GM13976 (cell line): ENCODE measurements around the gene RMI1.

Experiments
- DNase-seq: peaks from one replicate; pipeline ENCODE4 v3.0.0; 2012; ENCODE audit warnings: low spot score
- in situ Hi-C: fragments of 300-500 bp; cut with MboI; formaldehyde crosslinking; loops from one replicate; pipeline ENCODE4 v1.12.0; 2022; ENCODE audit warnings: low sequenced_read_pairs, mixed read lengths, inconsistent platforms; ENCODE audit not compliant: unreplicated experiment
- TF ChIP-seq, protein P1 (sequence below): IDR thresholded peaks from 2 replicates; pipeline ENCODE4 v1.5.1; 2012; ENCODE audit warnings: borderline replicate concordance, mild to moderate bottlenecking; ENCODE audit not compliant: insufficient read depth; ENCODE audit errors: extremely low read depth, missing control alignments, control extremely low read depth

Gene RMI1

GRCh38 chr9:83987402-83987791, 6.8 kb downstream of the RMI1 start:
- in situ Hi-C loops = no loop called here
- TF ChIP-seq, protein P1, sequence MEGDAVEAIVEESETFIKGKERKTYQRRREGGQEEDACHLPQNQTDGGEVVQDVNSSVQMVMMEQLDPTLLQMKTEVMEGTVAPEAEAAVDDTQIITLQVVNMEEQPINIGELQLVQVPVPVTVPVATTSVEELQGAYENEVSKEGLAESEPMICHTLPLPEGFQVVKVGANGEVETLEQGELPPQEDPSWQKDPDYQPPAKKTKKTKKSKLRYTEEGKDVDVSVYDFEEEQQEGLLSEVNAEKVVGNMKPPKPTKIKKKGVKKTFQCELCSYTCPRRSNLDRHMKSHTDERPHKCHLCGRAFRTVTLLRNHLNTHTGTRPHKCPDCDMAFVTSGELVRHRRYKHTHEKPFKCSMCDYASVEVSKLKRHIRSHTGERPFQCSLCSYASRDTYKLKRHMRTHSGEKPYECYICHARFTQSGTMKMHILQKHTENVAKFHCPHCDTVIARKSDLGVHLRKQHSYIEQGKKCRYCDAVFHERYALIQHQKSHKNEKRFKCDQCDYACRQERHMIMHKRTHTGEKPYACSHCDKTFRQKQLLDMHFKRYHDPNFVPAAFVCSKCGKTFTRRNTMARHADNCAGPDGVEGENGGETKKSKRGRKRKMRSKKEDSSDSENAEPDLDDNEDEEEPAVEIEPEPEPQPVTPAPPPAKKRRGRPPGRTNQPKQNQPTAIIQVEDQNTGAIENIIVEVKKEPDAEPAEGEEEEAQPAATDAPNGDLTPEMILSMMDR = no peak
- no peak for DNase-seq

GRCh38 chr9:83988411-83988810, 7.8 kb downstream of the RMI1 start:
- TF ChIP-seq, protein P1 = no peak
- in situ Hi-C loops = no loop called here
- DNase-seq = no peak

DNA sequence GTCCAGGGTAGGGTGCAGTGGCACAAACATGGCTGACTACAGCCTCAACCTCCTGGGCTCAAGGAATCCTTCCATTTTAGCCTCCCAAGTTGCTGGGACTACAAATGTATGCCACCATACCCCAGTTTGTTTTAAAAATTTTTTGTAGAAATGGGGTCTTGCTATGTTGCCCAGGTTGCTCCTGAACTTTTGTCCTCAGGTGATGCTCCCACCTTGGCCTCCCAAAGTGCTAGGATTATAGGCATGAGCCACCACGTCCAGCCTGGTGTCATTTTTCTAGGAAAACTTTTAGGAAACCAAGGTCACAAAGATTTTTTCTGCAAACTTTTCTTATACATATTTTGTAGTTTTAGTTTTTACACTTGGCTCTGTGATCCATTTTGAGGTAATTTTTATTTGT, 10.8 kb downstream of the RMI1 start:
- DNase-seq = no peak
- TF ChIP-seq, protein P1 = no peak
- in situ Hi-C loops = no loop called here

GRCh38 chr9:83992407-83992806, 11.8 kb downstream of the RMI1 start:
- DNase-seq = no peak
- TF ChIP-seq, protein P1 = no peak
- in situ Hi-C loops = no loop called here

DNA sequence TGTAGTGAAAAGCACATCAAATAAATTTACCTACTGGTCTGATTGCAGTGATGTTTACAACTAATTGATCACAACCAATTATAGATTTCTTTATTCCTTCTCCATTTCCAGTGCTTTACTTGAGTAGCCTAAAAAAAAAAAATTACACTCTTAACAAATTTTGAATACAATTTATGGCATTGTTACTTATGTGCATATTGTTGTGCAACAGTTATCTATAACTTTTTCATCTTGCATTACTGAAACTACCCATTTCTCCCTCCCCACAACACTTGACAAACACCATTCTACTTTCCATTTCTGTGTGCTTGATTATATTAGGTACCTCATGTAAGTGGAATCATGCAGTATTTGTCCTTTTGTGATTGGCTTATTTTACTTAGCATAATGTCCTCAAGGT, 12.3 kb downstream of the RMI1 start:
- TF ChIP-seq, protein P1 = no peak
- in situ Hi-C loops = no loop called here
- no peak for DNase-seq

GRCh38 chr9:83996126-83996525, 15.5 kb downstream of the RMI1 start:
- in situ Hi-C loops = no loop called here
- DNase-seq = no peak
- TF ChIP-seq, protein P1 = no peak

DNA sequence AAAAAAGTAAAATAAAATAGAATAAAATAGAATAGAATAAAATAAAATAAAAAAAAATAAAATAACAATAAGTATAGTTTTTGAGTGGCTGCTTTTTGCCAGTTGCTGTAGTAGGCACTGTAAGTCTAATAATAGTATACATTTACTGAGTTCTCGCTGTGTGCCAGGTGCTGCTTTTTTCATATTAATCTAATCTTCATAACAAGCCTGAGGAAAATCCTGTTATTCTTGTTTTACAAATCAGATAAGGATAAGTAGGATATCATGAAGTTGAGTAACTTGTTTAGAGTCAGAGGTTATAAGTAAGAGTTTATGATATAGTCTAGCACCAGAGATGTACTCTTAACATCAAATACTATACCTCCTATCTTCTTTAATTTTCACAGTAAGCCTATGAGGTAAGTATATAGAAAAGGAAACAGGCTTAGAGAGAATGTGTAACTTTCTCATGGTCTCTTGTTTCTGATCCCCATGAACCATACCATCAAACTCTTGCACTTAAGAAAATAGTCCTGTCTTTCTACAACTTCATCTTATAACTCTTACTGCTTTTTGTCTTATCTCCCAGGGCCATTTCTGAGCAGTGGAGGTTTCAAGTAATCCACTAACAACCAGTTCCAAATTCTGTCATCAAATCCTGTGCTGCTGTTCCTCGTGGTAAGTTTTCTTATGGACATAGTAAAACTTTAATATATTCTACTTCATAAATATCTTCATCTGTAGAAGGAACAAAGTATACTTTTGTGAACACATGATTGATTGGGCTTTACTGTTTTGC, 18.7 kb downstream of the RMI1 start:
- no peak for DNase-seq
- TF ChIP-seq, protein P1 = no peak
- in situ Hi-C loops = no loop called here
